Measurements from ENCODE around the gene KIRREL1.

Gene KIRREL1

DNA sequence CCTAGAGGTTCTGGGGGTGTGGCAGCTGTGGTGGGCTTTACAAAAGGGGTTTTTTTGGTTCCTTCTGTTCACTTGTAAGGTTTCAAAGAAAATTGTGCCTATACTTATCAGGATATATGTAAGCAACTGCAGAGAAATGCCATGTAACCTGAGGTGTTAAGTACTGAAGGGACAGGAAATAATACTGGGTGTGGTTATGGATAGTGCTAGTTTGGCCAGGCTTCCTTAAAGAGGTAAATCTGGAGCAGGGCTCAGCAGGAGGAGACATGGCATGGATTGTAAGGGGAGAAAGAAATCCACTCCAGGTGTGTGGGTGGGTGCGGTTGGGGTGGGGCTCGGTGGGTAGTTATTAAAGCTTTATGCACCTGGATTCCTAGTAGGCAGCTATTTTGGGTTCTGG lies 28.3 kb downstream of the KIRREL1 start:
- TF ChIP-seq SIN3A (IDR thresholded peaks at IDR 0.05; ENCODE audit: borderline replicate concordance, insufficient read depth, low read length), result no peak
- no peak for TF ChIP-seq FOXP2 (optimal IDR thresholded peaks at IDR 0.05; ENCODE audit: borderline replicate concordance, extremely low read depth, extremely low read length, insufficient read depth)
- TF ChIP-seq POLR2AphosphoS5 (IDR thresholded peaks at IDR 0.05; ENCODE audit: low read depth, low read length), result no peak
- TF ChIP-seq TAF1 (IDR thresholded peaks at IDR 0.05; ENCODE audit: borderline replicate concordance, insufficient read depth, low read length), result no peak
- TF ChIP-seq, protein P1, sequence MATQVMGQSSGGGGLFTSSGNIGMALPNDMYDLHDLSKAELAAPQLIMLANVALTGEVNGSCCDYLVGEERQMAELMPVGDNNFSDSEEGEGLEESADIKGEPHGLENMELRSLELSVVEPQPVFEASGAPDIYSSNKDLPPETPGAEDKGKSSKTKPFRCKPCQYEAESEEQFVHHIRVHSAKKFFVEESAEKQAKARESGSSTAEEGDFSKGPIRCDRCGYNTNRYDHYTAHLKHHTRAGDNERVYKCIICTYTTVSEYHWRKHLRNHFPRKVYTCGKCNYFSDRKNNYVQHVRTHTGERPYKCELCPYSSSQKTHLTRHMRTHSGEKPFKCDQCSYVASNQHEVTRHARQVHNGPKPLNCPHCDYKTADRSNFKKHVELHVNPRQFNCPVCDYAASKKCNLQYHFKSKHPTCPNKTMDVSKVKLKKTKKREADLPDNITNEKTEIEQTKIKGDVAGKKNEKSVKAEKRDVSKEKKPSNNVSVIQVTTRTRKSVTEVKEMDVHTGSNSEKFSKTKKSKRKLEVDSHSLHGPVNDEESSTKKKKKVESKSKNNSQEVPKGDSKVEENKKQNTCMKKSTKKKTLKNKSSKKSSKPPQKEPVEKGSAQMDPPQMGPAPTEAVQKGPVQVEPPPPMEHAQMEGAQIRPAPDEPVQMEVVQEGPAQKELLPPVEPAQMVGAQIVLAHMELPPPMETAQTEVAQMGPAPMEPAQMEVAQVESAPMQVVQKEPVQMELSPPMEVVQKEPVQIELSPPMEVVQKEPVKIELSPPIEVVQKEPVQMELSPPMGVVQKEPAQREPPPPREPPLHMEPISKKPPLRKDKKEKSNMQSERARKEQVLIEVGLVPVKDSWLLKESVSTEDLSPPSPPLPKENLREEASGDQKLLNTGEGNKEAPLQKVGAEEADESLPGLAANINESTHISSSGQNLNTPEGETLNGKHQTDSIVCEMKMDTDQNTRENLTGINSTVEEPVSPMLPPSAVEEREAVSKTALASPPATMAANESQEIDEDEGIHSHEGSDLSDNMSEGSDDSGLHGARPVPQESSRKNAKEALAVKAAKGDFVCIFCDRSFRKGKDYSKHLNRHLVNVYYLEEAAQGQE (IDR thresholded peaks at IDR 0.05; ENCODE audit: insufficient read depth in 1 of 2, low read depth in 2 of 2, low read length in 2 of 2), result no peak

DNA sequence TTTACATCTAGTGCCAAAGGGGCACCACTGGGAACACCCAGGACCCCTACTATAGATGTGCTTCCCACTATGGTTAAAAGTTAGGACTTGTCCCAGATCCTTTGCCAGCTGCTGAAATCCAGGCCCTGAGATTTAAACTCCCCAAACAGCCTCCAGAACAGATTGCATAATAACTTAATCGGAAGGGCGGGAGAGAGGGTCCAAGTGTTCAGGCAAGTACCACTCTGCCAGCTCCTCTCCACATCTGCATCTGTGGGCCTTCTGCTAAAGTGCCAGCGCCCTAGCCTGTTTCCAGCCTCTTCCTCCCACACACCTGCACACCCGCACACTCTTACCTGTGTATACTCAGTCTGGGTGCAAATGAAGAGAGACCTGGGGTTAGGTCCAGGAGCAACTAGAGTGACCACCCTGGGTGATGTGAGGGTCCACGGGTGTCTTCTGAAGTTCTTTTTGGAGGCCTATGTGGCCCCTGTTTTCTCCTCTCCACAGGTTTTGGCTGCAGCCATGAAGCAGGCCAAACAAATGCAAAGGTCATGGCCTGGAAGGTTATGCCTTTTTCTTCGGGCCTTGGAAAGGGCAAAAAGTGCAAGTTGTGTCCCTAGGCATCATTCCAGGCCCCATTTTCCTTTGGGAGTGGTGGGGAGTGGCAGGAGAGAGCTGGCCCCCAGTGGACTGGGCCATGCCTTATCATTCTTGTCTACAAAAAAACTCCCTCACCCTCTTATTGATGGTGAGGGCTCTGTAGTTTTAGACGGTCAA lies 29.3 kb downstream of the KIRREL1 start:
- TF ChIP-seq FOXP2 (optimal IDR thresholded peaks at IDR 0.05; ENCODE audit: borderline replicate concordance, extremely low read depth, extremely low read length, insufficient read depth) (no peak), TAF1 (IDR thresholded peaks at IDR 0.05; ENCODE audit: borderline replicate concordance, insufficient read depth, low read length) (no peak), SIN3A (IDR thresholded peaks at IDR 0.05; ENCODE audit: borderline replicate concordance, insufficient read depth, low read length) (no peak), POLR2AphosphoS5 (IDR thresholded peaks at IDR 0.05; ENCODE audit: low read depth, low read length) (no peak)
- TF ChIP-seq, protein P1 (IDR thresholded peaks at IDR 0.05; ENCODE audit: insufficient read depth in 1 of 2, low read depth in 2 of 2, low read length in 2 of 2), result no peak

DNA sequence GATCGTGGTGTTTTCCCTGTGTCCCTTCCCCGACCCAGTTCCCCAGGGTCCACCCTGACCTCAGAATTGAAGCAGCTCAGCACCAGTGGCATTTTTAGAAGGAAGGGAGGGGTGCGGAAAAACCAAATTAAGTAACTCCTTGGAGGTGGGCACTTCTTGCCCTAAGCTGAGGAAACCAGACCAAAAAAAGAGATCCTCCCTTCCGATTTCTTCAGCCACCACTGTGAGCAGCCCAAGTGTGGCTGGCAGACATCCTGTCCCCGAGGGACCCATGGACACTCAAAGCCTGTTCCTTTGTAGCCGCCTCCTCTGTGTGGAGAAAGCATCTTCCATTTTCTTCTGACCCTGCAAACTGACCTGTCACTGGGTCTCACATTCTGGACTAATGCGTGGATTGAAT lies 31.3 kb downstream of the KIRREL1 start:
- TF ChIP-seq TAF1 (IDR thresholded peaks at IDR 0.05; ENCODE audit: borderline replicate concordance, insufficient read depth, low read length) (no peak), SIN3A (IDR thresholded peaks at IDR 0.05; ENCODE audit: borderline replicate concordance, insufficient read depth, low read length) (no peak), POLR2AphosphoS5 (IDR thresholded peaks at IDR 0.05; ENCODE audit: low read depth, low read length) (no peak), FOXP2 (optimal IDR thresholded peaks at IDR 0.05; ENCODE audit: borderline replicate concordance, extremely low read depth, extremely low read length, insufficient read depth) (no peak)
- TF ChIP-seq, protein P1 (IDR thresholded peaks at IDR 0.05; ENCODE audit: insufficient read depth in 1 of 2, low read depth in 2 of 2, low read length in 2 of 2), result no peak

DNA sequence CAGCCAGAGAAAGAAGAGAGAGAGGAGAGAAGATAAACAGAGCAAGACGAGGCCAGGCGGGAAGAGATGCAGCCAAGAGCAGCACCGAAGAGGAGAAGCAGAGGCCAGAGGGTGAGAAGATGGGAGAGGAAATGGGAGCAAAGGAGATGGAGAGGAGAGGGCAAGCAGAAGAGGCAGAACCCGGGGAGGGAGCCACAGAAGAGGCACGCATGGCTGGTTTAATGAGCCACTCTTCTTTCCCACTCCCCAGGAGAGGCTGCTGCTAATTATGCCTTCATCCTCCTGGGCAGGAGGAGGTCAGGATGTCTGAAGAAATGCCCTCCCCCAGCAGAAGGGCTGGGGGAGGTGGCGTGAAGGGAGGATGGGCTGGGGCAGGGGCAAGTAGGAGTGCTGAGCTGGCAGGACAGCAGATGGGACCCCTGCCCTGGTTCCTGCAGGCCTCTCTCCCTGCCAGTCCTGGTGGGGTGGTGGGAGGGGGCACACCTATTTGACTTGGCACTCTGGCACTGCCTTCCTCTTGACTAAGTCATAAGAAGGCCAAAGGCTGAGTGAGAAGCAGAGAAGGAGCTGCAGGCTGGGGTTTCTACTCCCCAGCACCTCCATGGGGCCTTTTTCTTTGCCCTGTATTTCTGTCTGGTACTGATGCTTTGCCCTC lies 32.3 kb downstream of the KIRREL1 start:
- no peak for TF ChIP-seq TAF1 (IDR thresholded peaks at IDR 0.05; ENCODE audit: borderline replicate concordance, insufficient read depth, low read length)
- TF ChIP-seq FOXP2 (optimal IDR thresholded peaks at IDR 0.05; ENCODE audit: borderline replicate concordance, extremely low read depth, extremely low read length, insufficient read depth), result no peak
- TF ChIP-seq, protein P1 (IDR thresholded peaks at IDR 0.05; ENCODE audit: insufficient read depth in 1 of 2, low read depth in 2 of 2, low read length in 2 of 2), result no peak
